ENCODE measurements around the gene MAB21L4.

Gene MAB21L4

GRCh38 chr2:240925568-240926515 lies 29.9 kb upstream of the MAB21L4 start:
- no peaks in the 10 kb centered on the region for H3K27me3 ChIP-seq
- H3K27ac ChIP-seq = no peak overlapping the region
- H3K4me1 ChIP-seq (ENCODE audit: control insufficient read depth in 1 of 2, insufficient read depth in 1 of 2, low read depth in 1 of 2, low read length in 1 of 2) = no peaks in the 10 kb centered on the region
- TF ChIP-seq CTCF (IDR thresholded peaks at IDR 0.05) = no peak
- no peak overlapping the region for H3K4me3 ChIP-seq (ENCODE audit: low read depth in 1 of 2, low read length in 1 of 2)
- H3K36me3 ChIP-seq = no peaks in the 10 kb centered on the region
- H3K9me3 ChIP-seq = no peaks in the 10 kb centered on the region

GRCh38 chr2:240925191-240925567 lies 29.2 kb upstream of the MAB21L4 start:
- no peaks in the 10 kb centered on the region for H3K9me3 ChIP-seq
- no peak overlapping the region for H3K27ac ChIP-seq
- no peaks in the 10 kb centered on the region for H3K36me3 ChIP-seq
- no peak overlapping the region for H3K4me3 ChIP-seq (ENCODE audit: low read depth in 1 of 2, low read length in 1 of 2)
- no peak for TF ChIP-seq CTCF (IDR thresholded peaks at IDR 0.05)
- no peaks in the 10 kb centered on the region for H3K27me3 ChIP-seq
- no peaks in the 10 kb centered on the region for H3K4me1 ChIP-seq (ENCODE audit: control insufficient read depth in 1 of 2, insufficient read depth in 1 of 2, low read depth in 1 of 2, low read length in 1 of 2)

GRCh38 chr2:240922982-240923537 lies 27.1 kb upstream of the MAB21L4 start:
- no peaks in the 10 kb centered on the region for H3K9me3 ChIP-seq
- TF ChIP-seq CTCF (IDR thresholded peaks at IDR 0.05) = no peak
- H3K4me3 ChIP-seq (ENCODE audit: low read depth in 1 of 2, low read length in 1 of 2) = no peak overlapping the region

GRCh38 chr2:240922245-240922981 lies 26.5 kb upstream of the MAB21L4 start:
- no peaks in the 10 kb centered on the region for H3K9me3 ChIP-seq
- H3K4me1 ChIP-seq (ENCODE audit: control insufficient read depth in 1 of 2, insufficient read depth in 1 of 2, low read depth in 1 of 2, low read length in 1 of 2) = no peaks in the 10 kb centered on the region
- H3K27ac ChIP-seq = no peak overlapping the region
- peaks cover 2% of the 10 kb centered on the region for H3K27me3 ChIP-seq
- H3K4me3 ChIP-seq (ENCODE audit: low read depth in 1 of 2, low read length in 1 of 2) = no peak overlapping the region
- TF ChIP-seq CTCF (IDR thresholded peaks at IDR 0.05) = no peak
- H3K36me3 ChIP-seq = no peaks in the 10 kb centered on the region

More at GRCh38 chr2:240922982-240923537, 27.1 kb upstream of the MAB21L4 start:
- Histone ChIP-seq H3K27me3 (no peaks in the 10 kb centered on the region), H3K4me1 (ENCODE audit: control insufficient read depth in 1 of 2, insufficient read depth in 1 of 2, low read depth in 1 of 2, low read length in 1 of 2) (no peaks in the 10 kb centered on the region), H3K27ac (no peak overlapping the region), H3K36me3 (no peaks in the 10 kb centered on the region)

GRCh38 chr2:240921995-240922244 lies 26.0 kb upstream of the MAB21L4 start:
- Histone ChIP-seq H3K36me3 (no peaks in the 10 kb centered on the region), H3K27me3 (peaks cover 7% of the 10 kb centered on the region), H3K27ac (no peak overlapping the region), H3K4me3 (ENCODE audit: low read depth in 1 of 2, low read length in 1 of 2) (no peak overlapping the region), H3K4me1 (ENCODE audit: control insufficient read depth in 1 of 2, insufficient read depth in 1 of 2, low read depth in 1 of 2, low read length in 1 of 2) (no peaks in the 10 kb centered on the region), H3K9me3 (no peaks in the 10 kb centered on the region)
- TF ChIP-seq CTCF (IDR thresholded peaks at IDR 0.05) = no peak

All from neutrophil (primary cell).